Karpas-422 (cell line): Measurements from ENCODE around the gene SARNP. TPM values are rescaled to one million over a fixed set of nuclear protein-coding genes. Genes with fewer than 3 reads are reported as not detected.

Experiments
- DNase-seq: peaks from one replicate; pipeline ENCODE4 v3.0.0-alpha.2; 2015
- H2AFZ ChIP-seq: fragments of 200-600 bp; sonication (generic); 2 replicates; pipeline ENCODE4 v1.6.1; 2014; ENCODE audit warnings: antibody characterized with exemption, low read length, mixed read lengths
- H3K27ac ChIP-seq: fragments of 200-600 bp; sonication (generic); 2 replicates; pipeline ENCODE4 v1.5.1; 2014; ENCODE audit warnings: mild to moderate bottlenecking, low read length, moderate library complexity
- H3K27me3 ChIP-seq: fragments of 200-600 bp; sonication (generic); 2 replicates; pipeline ENCODE4 v1.6.1; 2014; ENCODE audit warnings: low read length, mixed read lengths
- H3K36me3 ChIP-seq: fragments of 200-600 bp; sonication (generic); 2 replicates; pipeline ENCODE4 v1.6.1; 2014; ENCODE audit warnings: low read length, mixed read lengths; ENCODE audit not compliant: insufficient read depth
- H3K4me1 ChIP-seq: fragments of 200-600 bp; sonication (generic); 2 replicates; pipeline ENCODE4 v1.6.1; 2014; ENCODE audit warnings: mild to moderate bottlenecking, low read length, mixed read lengths
- H3K4me2 ChIP-seq: fragments of 200-600 bp; sonication (generic); 2 replicates; pipeline ENCODE4 v1.6.1; 2014; ENCODE audit warnings: low read length, low read depth, mild to moderate bottlenecking; ENCODE audit not compliant: poor library complexity, severe bottlenecking
- H3K4me3 ChIP-seq: fragments of 200-600 bp; sonication (generic); 2 replicates; pipeline ENCODE4 v1.5.1; 2014; ENCODE audit warnings: mild to moderate bottlenecking, antibody characterized with exemption, low read length, mixed read lengths
- H3K79me2 ChIP-seq: fragments of 200-600 bp; sonication (generic); 2 replicates; pipeline ENCODE4 v1.6.1; 2014; ENCODE audit warnings: mild to moderate bottlenecking, low read length, mixed read lengths
- H3K9ac ChIP-seq: fragments of 200-600 bp; sonication (generic); 2 replicates; pipeline ENCODE4 v1.6.0; 2014; ENCODE audit warnings: low read length
- H3K9me2 ChIP-seq: fragments of 200-600 bp; sonication (generic), shearing (Covaris generic); replicated peaks from 2 replicates; pipeline ENCODE4 v1.6.0; 2014; ENCODE audit warnings: mild to moderate bottlenecking, low read length, moderate library complexity; ENCODE audit not compliant: insufficient read depth
- H3K9me3 ChIP-seq: fragments of 300-700, 200-600 bp; sonication (generic); 2 replicates; pipeline ENCODE4 v1.6.1; 2014; ENCODE audit warnings: low read length, mixed read lengths
- H4K20me1 ChIP-seq: fragments of 200-600 bp; sonication (generic); 2 replicates; pipeline ENCODE4 v1.6.1; 2014; ENCODE audit warnings: mild to moderate bottlenecking, antibody characterized with exemption, low read length, low read depth; ENCODE audit not compliant: insufficient read depth
- total RNA-seq: library from RNA; depleted of rRNA; stranded (reverse); fragments of >200 nt; shearing (Covaris generic); gene quantifications from 2 replicates; pipeline ENCODE4 v1.2.3, GENCODE V29; 2014; ENCODE audit warnings: low replicate concordance

SARNP gene
- total RNA-seq, 1 experiment from 2014 or later = 64.9 TPM

DNA sequence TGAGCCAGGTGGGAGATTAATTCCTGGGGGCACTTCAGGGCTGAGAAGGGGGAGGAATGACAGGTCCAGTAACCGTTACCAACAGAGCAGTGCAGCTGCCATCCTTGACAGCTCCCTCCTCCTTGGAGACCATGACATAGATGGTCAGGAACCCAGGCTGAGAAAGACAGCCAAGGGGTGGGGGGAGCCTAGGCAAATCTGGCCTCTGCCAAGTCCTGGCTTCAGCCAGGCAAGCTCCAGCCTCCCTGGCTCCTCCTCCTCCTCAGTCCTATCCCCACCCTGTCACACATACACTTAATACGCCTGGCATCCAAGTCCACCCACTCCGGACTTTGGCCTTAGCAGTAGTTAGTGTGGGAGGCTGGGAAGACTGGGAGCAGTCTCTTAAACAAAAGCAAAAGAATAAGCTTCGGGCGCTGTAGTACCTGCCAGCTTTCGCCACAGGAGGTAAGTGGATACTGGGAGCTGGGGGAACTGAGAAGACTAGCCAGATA is 97.4 kb downstream of the SARNP start, which contains the start of gene RDH5:
Gene RDH5 (plus strand): TSS at position 323 of the 494 bp plus-strand sequence. CDS start 792 bp downstream, outside the sequence.
- Histone ChIP-seq H3K4me1 (peaks cover 39% of the 10 kb centered on the region), H3K9me3 (no peaks in the 10 kb centered on the region), H2AFZ (no peak within 1 kb of the TSS), H3K27ac (peak within 1 kb of the TSS; percentile 71; the same call in 1 of the 2 replicates), H3K4me3 (no peak within 1 kb of the TSS), H3K36me3 (no peaks in the 10 kb centered on the region), H4K20me1 (no peaks in the 10 kb centered on the region), H3K4me2 (no peak within 1 kb of the TSS), H3K27me3 (no peaks in the 10 kb centered on the region), H3K9ac (no peak within 1 kb of the TSS; the same call in 1 of the 2 replicates), H3K9me2 (no peaks in the 10 kb centered on the region), H3K79me2 (peaks cover 25% of the 10 kb centered on the region)
- DNase-seq = no peak

DNA sequence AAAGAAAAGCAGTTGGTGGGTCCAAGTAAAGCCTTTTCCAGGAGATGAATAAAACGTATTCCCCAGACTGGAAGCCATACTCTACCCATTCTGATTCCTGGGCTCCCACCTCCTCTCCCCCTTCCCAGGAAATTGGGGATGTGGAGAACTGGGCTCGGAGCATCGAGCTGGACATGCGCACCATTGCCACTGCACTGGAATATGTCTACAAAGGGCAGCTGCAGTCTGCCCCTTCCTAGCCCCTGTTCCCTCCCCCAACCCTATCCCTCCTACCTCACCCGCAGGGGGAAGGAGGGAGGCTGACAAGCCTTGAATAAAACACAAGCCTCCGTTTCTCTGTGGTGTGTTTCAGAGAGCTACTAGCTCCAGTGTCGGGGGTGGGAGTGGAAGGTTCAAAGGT is 98.2 kb downstream of the SARNP start:
- no peak overlapping the region for H3K4me3 ChIP-seq
- DNase-seq = no peak
- peaks cover 25% of the 10 kb centered on the region for H3K79me2 ChIP-seq
- H3K4me1 ChIP-seq = peaks cover 34% of the 10 kb centered on the region
- no peaks in the 10 kb centered on the region for H3K36me3 ChIP-seq
- no peaks in the 10 kb centered on the region for H3K27me3 ChIP-seq
- H3K9ac ChIP-seq = no peak overlapping the region
- no peaks in the 10 kb centered on the region for H3K9me2 ChIP-seq
- H3K4me2 ChIP-seq = peak overlapping the region; percentile 95
- H2AFZ ChIP-seq = no peak overlapping the region
- H4K20me1 ChIP-seq = no peaks in the 10 kb centered on the region
- no peaks in the 10 kb centered on the region for H3K9me3 ChIP-seq
- peak overlapping the region; percentile 71; the same call in 1 of the 2 replicates for H3K27ac ChIP-seq

DNA sequence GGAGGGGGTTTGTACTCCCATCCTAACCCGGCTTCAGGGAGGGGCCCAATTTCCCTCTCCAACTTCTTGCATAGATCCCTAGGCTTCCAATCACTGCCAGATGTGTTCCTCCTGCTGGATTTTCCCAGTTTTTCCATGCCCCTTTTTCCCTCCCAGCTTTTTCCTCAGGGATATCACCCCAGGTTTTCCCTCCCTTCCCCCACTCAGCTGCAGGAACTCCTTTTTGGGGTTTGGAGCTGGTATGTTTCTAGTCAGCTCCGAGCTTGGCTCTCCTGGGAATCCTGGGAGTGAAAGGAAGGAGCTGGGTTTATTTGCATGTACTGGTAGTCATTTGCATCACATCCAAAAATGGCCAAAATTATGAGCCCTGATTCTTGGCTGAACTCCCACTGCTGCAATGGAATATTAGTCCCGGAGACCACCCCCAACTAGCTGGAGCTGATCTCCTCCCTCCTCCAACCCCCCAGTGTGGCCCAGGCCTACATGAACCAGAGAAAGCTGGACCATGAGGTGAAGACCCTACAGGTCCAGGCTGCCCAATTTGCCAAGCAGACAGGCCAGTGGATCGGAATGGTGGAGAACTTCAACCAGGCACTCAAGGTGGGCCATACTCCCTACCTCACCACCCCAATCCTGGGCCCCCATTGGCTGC is 98.8 kb downstream of the SARNP start:
- H3K36me3 ChIP-seq = no peaks in the 10 kb centered on the region
- no peaks in the 10 kb centered on the region for H4K20me1 ChIP-seq
- peaks cover 25% of the 10 kb centered on the region for H3K79me2 ChIP-seq
- H3K9ac ChIP-seq = peak overlapping the region; percentile 84; the same call in 1 of the 2 replicates
- no peak overlapping the region for H2AFZ ChIP-seq
- peaks cover 34% of the 10 kb centered on the region for H3K4me1 ChIP-seq
- no peaks in the 10 kb centered on the region for H3K9me3 ChIP-seq
- peak overlapping the region; percentile 74; the same call in 1 of the 2 replicates for H3K4me3 ChIP-seq
- H3K27ac ChIP-seq = peak overlapping the region; percentile 71
- DNase-seq = no peak
- H3K27me3 ChIP-seq = no peaks in the 10 kb centered on the region
- H3K4me2 ChIP-seq = peak overlapping the region; percentile 95
- no peaks in the 10 kb centered on the region for H3K9me2 ChIP-seq

DNA sequence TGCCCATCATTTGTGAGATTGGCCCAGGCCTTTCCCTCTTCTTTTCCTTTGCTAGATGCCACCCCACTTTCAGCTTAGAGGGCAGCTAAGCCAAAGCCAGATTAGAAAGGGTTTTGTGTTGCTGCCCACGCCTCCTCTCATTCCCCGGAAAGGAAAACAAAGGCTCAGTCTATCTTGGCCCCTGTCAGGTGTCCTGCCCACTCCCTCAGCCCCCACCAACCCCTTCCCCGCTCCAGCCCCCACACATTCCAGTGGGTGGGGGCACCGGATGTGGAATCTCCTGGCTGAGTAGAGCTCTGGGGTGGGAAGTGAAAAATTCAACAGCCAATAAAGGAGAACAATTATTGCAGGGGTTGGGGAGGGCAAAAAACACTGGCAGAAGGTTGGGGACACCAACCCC is 99.5 kb downstream of the SARNP start:
- Histone ChIP-seq H2AFZ (no peak overlapping the region), H3K36me3 (no peaks in the 10 kb centered on the region), H3K9ac (peak overlapping the region; percentile 84), H3K4me1 (peaks cover 34% of the 10 kb centered on the region), H3K4me2 (peak overlapping the region; percentile 95), H3K4me3 (peak overlapping the region; percentile 74; the same call in 1 of the 2 replicates), H4K20me1 (no peaks in the 10 kb centered on the region), H3K9me2 (no peaks in the 10 kb centered on the region), H3K9me3 (no peaks in the 10 kb centered on the region), H3K27ac (no peak overlapping the region), H3K79me2 (peaks cover 25% of the 10 kb centered on the region), H3K27me3 (no peaks in the 10 kb centered on the region)
- no peak for DNase-seq

DNA sequence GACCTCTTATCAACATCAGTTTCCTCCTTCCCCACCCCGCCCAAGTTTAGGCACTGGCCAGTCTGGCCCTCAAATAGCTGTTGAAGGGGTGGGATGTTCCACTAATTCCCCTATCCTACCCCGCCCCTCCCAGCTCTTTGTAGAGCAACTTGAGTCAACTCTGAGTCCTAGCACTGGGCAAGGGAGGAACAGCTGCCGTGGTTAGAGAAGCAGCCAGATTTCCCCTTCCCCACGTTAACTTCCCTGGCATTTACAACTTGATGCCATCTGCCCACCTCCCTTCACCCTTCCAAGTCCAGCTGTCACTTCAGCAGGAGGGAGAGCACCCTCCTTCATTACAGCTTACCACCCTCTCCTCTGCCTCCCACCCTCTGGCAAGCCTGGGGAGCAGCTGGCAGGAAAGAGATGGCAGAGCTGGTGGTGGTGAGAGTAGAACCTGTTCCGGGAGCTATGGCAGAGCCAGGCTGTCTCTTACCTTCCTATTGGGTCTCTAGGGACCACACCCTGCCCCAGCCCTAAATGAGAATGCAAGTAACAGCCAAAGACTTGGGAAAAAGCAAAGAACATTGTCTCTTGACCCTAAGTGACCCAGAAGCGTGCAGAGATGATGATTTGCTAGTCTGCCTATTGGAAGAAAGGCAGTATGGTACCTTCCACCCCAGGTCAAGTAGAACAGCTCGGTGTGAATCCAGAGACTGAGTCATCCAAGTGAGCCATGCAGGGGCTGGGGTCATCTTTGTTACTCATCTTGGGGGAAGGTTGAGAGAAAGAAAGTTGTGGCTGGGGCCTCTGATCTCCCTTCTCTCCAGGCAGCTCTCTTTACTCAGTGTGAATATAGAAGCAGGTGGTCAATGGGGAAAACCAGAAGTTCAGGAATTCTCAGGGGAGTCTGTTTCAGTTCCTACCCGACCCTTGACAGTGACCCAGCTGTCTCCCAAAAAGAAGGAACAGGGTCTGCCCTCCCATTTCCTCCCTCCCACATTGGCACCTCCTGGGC is 100.2 kb downstream of the SARNP start:
- H4K20me1 ChIP-seq = no peaks in the 10 kb centered on the region
- peak overlapping the region; percentile 74 for H3K4me3 ChIP-seq

DNA sequence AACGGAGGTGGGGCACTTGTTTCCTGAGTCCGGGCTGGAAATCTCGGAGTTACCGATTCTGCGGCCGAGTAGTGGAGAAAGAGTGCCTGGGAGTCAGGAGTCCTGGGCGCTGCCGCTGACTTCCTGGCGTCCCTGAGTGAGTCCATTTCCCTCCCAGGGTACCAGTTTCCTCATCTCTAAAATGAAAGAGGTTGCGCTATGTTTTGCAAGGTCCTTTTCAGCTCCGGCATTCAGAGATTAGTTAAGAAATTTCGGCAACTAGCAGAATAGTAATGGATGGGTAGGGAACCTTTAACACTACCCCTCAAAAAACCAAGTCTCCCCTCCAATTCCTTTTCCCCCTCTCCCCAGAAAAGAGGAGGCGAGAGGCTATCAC is 101.0 kb downstream of the SARNP start:
- Histone ChIP-seq H3K27me3 (no peaks in the 10 kb centered on the region), H2AFZ (peak overlapping the region; percentile 81; the same call in 1 of the 2 replicates), H4K20me1 (no peaks in the 10 kb centered on the region), H3K27ac (peak overlapping the region; percentile 76; the same call in 1 of the 2 replicates), H3K9me3 (no peaks in the 10 kb centered on the region), H3K9ac (peak overlapping the region; percentile 84), H3K36me3 (no peaks in the 10 kb centered on the region), H3K79me2 (peaks cover 25% of the 10 kb centered on the region), H3K4me1 (peaks cover 34% of the 10 kb centered on the region), H3K4me2 (peak overlapping the region; percentile 95), H3K9me2 (no peaks in the 10 kb centered on the region), H3K4me3 (peak overlapping the region; percentile 74)
- DNase-seq = no peak

More for the DNA sequence above, 100.2 kb downstream of the SARNP start:
- Histone ChIP-seq H3K9me2 (no peaks in the 10 kb centered on the region), H3K9ac (peak overlapping the region; percentile 84), H2AFZ (no peak overlapping the region), H3K9me3 (no peaks in the 10 kb centered on the region), H3K4me2 (peak overlapping the region; percentile 95), H3K4me1 (peaks cover 34% of the 10 kb centered on the region), H3K27ac (peak overlapping the region; percentile 76; the same call in 1 of the 2 replicates), H3K27me3 (no peaks in the 10 kb centered on the region), H3K36me3 (no peaks in the 10 kb centered on the region), H3K79me2 (peaks cover 25% of the 10 kb centered on the region)
- no peak for DNase-seq

DNA sequence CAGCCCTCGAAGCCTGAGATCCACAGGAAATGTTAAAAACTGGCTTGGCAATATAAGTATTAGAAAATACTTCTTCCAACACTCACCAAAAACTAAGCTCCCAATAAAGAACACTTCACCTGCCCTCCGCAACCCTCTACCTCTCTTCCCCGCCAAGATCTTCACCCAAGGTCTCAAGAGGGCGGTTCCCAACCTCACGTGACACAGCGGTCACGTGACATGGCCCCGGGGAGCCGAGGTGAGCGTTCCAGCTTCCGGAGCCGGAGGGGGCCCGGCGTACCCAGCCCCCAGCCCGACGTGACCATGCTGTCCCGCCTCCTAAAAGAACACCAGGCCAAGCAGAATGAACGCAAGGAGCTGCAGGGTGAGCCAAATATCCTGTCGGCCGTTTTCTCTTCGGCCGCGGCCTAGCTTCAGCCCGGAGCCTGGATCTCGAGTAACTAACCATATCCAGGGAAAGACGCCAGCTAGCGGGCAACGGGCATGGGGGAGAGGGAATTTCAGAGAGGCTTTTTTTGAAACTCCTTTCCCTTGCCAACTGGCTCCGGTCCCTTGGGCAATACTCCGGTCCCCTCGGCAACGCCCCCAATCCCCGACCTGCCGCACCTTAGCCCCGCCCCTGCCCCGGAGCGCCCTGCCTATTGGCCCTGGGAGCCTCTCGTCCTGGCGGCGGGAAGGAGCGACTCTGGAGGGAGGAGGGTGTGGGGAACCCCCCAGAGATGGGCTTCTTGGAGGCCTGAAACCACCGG is 101.5 kb downstream of the SARNP start, which contains the start of gene BLOC1S1:
Gene BLOC1S1 (plus strand): TSS at position 214 of the 749 bp plus-strand sequence. CDS start 6 bp downstream, at position 220.
- Histone ChIP-seq H3K27ac (peak within 1 kb of the TSS; percentile 76), H4K20me1 (no peaks in the 10 kb centered on the region), H3K4me3 (peak within 1 kb of the TSS; percentile 74), H3K4me1 (peaks cover 34% of the 10 kb centered on the region), H3K9me3 (no peaks in the 10 kb centered on the region), H3K27me3 (no peaks in the 10 kb centered on the region), H3K36me3 (no peaks in the 10 kb centered on the region), H3K79me2 (peaks cover 25% of the 10 kb centered on the region), H3K9me2 (no peaks in the 10 kb centered on the region), H3K9ac (peak within 1 kb of the TSS; percentile 84), H3K4me2 (peak within 1 kb of the TSS; percentile 95), H2AFZ (peak within 1 kb of the TSS; percentile 81)
- DNase-seq = peak; percentile 98
